T-helper 1 cell treated with Interleukin-12 subunit alpha and Interleukin-12 subunit beta and Interleukin-4 antibody, amounts not matched to agents 30 μg/mL and 1 μg/mL, for 36 hours (primary cell): ENCODE data around the gene SPINK6.

Experiments used
- H3K27ac Mint-ChIP-seq: one replicate; pipeline ENCODE4 v1.8.0; 2021; ENCODE audit warnings: mild to moderate bottlenecking, mixed read lengths
- H3K27me3 Mint-ChIP-seq: one replicate; pipeline ENCODE4 v1.8.0; 2021; ENCODE audit warnings: low read depth, mixed read lengths
- H3K36me3 Mint-ChIP-seq: one replicate; pipeline ENCODE4 v1.8.0; 2021; ENCODE audit warnings: low read depth, mixed read lengths
- H3K4me1 Mint-ChIP-seq: one replicate; pipeline ENCODE4 v1.8.0; 2021; ENCODE audit warnings: low read depth, mixed read lengths
- H3K4me3 Mint-ChIP-seq: one replicate; pipeline ENCODE4 v1.8.0; 2021; ENCODE audit warnings: mild to moderate bottlenecking, moderate library complexity, mixed read lengths
- H3K9me3 Mint-ChIP-seq: one replicate; pipeline ENCODE4 v1.8.0; 2021; ENCODE audit warnings: mixed read lengths

The SPINK6 gene

DNA sequence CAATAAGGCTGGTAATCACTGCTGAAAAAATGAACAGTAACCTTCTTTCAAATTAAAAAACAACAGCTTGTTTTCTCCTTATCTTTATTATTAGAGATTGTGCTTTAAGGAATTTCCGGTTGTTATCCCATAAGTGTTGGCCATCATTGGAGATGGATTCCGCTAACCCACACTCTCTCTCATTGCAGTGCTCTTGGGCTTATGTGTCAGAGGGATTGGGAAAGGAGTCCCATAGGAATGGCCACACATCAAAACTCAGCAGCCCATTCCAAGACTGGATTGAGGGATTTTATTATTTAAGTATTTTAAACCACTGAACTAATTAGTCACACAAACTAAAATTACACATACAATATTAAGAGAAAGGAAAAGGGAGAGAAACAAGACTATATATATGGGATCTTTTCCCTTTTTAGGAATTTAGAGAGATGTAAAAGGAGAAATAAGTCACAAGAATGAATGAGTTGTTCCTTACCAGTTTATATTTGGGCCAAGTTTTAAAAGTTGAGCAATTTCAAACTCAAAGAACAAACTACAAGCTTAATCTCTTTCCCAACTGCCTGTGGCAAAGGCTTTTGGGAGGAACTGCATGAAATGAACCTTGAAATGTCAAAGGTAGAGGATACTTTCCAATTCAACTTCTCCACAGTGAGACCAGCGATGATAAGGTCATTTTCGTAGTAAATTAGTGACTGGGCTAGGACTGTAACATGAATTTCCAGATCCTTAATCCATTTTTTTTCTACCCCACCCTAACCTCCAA, 2.4 kb downstream of the SPINK6 start:
- H3K4me1 Mint-ChIP-seq, result peaks cover 2% of the 10 kb centered on the region
- no peaks in the 10 kb centered on the region for H3K36me3 Mint-ChIP-seq
- no peaks in the 10 kb centered on the region for H3K9me3 Mint-ChIP-seq
- H3K4me3 Mint-ChIP-seq, result no peak overlapping the region
- no peak overlapping the region for H3K27ac Mint-ChIP-seq
- peaks cover 4% of the 10 kb centered on the region for H3K27me3 Mint-ChIP-seq

DNA sequence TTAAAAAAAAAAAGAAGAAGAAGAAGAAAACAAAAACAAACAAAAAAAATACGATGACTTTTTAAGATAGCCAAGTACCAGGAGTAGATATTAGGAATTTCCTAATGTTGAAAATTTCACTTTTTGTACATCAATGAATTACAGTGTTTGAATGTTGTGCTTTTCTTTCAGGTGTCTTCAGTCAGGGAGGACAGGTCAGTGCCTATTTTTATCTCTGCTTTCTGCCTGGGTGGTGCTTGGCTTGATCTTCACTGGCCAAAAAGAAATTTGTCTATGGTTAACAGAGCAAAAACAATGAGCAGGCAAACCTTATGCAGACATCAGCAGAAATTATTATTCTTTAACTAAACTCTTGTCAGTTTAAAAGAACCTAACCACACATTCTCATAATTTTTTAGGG, 3.0 kb downstream of the SPINK6 start:
- Mint-ChIP-seq H3K9me3 (no peaks in the 10 kb centered on the region), H3K27me3 (peaks cover 4% of the 10 kb centered on the region), H3K27ac (no peak overlapping the region), H3K4me3 (no peak overlapping the region), H3K4me1 (peaks cover 2% of the 10 kb centered on the region), H3K36me3 (no peaks in the 10 kb centered on the region)

DNA sequence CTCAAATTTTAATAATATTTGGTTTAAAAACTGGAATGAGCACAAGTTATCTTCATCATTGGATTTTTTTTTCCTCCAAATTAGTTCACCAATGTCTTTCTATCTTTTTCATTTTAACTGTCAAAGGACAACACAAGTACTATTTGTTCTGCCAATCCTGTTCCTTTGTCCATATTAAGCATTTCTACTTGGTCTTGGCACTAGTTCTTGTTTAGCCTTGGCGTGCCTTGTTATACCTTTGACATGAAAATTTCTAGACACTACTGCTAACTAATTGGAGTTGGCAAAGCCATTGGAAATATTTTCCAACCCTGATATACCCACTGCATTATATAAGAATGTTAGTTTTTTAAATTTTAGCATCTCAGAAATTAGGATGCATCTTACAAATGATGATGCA, 3.8 kb downstream of the SPINK6 start:
- Mint-ChIP-seq H3K9me3 (no peaks in the 10 kb centered on the region), H3K4me3 (no peak overlapping the region), H3K27ac (no peak overlapping the region), H3K36me3 (no peaks in the 10 kb centered on the region), H3K27me3 (no peaks in the 10 kb centered on the region), H3K4me1 (no peaks in the 10 kb centered on the region)

DNA sequence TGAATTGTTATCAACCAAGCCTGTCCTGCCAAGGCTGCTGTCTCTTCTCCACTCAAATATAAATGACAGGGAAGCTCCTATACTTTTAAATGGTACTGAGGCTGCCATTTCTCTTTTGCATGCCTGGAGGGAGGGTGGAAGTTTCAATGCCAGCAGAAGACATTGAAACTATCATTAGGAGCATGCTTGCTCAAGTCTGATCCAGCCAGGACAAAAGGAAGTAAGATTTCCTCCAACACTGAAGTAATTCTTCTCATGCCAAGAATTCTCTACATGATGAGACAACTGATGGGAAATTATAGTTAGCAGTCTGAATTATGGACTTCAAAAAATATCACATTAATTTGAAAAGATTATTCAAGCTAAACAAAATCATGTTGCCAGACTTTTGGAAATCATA, 5.4 kb downstream of the SPINK6 start:
- Mint-ChIP-seq H3K27ac (no peak overlapping the region), H3K36me3 (no peaks in the 10 kb centered on the region), H3K4me3 (no peak overlapping the region), H3K4me1 (no peaks in the 10 kb centered on the region), H3K27me3 (no peaks in the 10 kb centered on the region), H3K9me3 (no peaks in the 10 kb centered on the region)

DNA sequence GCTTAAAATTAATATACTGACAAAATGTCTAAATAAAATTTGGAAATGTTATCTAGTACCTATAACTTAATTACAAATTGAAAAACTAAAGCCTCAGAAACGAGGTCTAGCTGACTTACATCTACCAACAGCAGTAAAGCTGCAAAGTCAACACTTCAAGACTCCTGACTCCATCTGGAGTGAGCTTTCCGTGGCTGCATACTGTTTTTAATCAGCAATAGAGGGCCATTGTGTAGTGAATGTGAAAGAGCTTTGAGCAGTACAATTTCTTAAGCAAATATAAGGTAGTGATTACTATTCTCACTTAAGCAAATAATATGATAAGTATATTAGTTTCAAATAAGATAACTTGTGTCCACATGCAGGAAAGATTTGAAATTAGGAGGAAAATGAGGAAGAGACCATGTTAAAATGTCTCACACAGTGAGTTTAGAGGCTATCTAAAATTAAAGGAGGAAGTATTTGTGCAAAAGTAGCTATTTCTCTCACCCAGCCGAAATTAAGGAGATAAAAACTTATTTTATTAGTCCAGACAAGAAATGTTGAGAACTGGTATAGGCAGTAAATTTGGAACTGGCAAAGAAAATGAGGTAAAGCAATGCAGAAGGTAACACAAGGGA, 6.4 kb downstream of the SPINK6 start:
- Mint-ChIP-seq H3K9me3 (no peaks in the 10 kb centered on the region), H3K4me1 (no peaks in the 10 kb centered on the region)

DNA sequence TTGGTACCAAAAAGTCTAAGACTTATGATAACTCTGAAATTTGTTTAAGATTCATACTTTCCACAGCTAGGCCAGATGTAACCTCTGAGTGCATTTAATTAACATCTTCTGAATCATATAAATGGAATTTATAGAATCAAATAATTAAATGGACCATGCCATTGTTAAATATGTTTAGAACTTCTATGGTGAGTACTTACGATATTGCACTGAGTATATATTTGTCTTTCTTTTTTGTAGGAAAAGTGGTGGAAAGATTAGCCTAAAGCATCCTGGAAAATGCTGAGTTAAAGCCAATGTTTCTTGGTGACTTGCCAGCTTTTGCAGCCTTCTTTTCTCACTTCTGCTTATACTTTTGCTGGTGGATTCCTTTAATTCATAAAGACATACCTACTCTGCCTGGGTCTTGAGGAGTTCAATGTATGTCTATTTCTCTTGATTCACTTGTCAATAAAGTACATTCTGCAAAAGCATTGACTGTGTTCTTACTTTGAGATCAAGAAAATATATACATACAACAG, 11.9 kb downstream of the SPINK6 start:
- Mint-ChIP-seq H3K4me1 (no peaks in the 10 kb centered on the region), H3K36me3 (no peaks in the 10 kb centered on the region), H3K9me3 (peaks cover 9% of the 10 kb centered on the region), H3K27ac (no peak overlapping the region), H3K27me3 (no peaks in the 10 kb centered on the region), H3K4me3 (no peak overlapping the region)

More for the DNA sequence above, 6.4 kb downstream of the SPINK6 start:
- Mint-ChIP-seq H3K36me3 (no peaks in the 10 kb centered on the region), H3K4me3 (no peak overlapping the region), H3K27me3 (no peaks in the 10 kb centered on the region), H3K27ac (no peak overlapping the region)

DNA sequence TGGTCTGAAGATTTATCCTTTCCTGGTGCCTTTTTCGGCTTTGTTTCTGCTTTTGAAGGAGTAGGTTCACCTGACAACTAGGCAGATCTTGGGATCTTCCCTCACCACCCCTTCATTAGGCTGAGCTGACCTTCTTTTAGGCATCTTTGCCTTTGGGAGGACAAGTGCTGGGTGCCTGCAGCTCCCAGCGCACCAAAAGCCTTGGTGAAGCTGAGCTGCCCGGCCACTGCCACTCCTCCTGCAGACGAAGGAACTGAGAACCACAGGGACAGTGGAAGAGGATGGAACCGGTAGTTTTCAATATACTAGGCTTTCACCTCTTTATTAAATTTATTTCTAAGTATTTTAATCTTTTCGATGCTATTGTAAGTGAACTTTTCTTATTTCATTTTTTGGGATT, 18.7 kb downstream of the SPINK6 start:
- no peaks in the 10 kb centered on the region for H3K36me3 Mint-ChIP-seq
- no peaks in the 10 kb centered on the region for H3K4me1 Mint-ChIP-seq
- no peak overlapping the region for H3K27ac Mint-ChIP-seq
- H3K9me3 Mint-ChIP-seq, result peaks cover 9% of the 10 kb centered on the region
- no peak overlapping the region for H3K4me3 Mint-ChIP-seq
- no peaks in the 10 kb centered on the region for H3K27me3 Mint-ChIP-seq

DNA sequence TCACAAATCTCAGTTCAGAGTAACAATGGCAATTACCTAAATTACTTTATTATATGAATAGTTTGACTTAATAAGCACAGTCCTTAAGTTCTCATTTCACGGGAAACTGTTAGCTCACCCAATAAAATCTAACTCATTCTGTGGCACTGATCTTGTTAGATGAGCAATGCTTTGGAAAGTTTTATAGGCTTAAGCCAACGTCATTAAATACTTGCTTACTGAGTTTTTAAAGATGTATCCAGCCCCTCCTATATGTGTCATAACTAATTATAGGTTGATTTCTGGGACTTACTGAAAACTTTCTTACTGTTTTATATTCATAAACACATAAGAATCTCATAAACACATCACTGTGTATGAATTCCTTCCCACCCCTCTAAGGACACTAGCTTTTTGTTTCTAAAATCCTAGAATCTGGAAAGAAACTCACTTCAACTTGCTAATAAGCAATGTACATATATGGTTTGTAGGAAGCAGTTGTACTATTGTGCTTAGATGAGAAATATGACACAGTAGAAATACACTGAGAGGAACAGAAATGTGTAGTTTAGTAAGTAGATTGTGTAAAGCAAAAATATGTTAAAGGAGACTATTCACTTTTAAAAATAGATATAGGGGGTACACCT, 21.4 kb downstream of the SPINK6 start:
- H3K9me3 Mint-ChIP-seq, result no peaks in the 10 kb centered on the region
- H3K36me3 Mint-ChIP-seq, result no peaks in the 10 kb centered on the region
- no peaks in the 10 kb centered on the region for H3K4me1 Mint-ChIP-seq
- no peaks in the 10 kb centered on the region for H3K27me3 Mint-ChIP-seq
- H3K27ac Mint-ChIP-seq, result no peak overlapping the region
- no peak overlapping the region for H3K4me3 Mint-ChIP-seq

DNA sequence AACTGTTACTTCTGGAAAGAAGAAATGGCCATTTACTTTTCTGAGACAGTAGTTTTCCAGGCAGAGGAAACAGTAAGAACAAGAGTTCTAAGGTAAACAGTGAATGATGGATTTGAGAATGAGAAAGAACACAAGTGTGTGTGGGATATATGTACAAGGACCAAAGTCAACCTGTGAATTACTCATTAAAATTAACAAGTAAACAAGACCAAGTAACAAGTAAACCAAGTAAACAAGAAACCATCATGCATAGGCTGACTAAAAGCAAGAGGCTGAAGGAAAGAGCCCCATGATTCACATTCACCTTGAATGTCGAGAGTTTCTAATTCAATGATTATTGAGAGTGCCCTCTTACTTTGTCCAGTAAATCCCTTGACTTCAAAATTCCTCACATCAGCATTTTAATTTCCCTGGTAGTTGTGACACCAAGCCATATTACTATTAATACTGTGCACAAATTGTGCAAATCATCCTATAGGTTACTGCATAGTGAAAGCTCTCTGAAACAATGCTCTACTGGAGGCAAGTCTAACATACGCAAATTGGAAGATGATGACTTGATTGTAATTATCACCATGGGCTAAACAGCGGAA, 25.6 kb downstream of the SPINK6 start:
- H3K4me1 Mint-ChIP-seq, result no peaks in the 10 kb centered on the region
- H3K9me3 Mint-ChIP-seq, result no peaks in the 10 kb centered on the region
- H3K27ac Mint-ChIP-seq, result no peak overlapping the region
- no peak overlapping the region for H3K4me3 Mint-ChIP-seq
- no peaks in the 10 kb centered on the region for H3K27me3 Mint-ChIP-seq
- H3K36me3 Mint-ChIP-seq, result no peaks in the 10 kb centered on the region

DNA sequence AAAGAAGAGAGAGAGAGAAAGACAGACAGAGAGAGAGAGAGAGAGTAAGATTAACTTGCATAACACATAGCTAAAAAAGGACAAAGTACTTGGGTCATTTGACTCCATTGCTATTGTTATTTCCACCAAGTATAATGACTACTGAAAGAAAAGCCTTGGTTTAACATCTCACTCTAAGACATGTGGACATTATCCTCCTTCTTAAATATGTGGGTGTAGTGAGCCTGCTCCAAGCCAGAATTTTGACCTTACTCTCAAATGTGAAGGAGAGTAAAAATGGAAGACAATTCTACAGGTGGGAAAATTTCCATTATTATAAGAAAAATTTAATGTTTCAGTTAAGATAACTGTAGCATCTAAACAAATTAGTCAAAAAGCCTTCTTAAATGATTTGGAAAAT, 27.0 kb downstream of the SPINK6 start:
- Mint-ChIP-seq H3K4me1 (no peaks in the 10 kb centered on the region), H3K36me3 (no peaks in the 10 kb centered on the region), H3K27ac (no peak overlapping the region), H3K27me3 (no peaks in the 10 kb centered on the region), H3K9me3 (no peaks in the 10 kb centered on the region), H3K4me3 (no peak overlapping the region)

DNA sequence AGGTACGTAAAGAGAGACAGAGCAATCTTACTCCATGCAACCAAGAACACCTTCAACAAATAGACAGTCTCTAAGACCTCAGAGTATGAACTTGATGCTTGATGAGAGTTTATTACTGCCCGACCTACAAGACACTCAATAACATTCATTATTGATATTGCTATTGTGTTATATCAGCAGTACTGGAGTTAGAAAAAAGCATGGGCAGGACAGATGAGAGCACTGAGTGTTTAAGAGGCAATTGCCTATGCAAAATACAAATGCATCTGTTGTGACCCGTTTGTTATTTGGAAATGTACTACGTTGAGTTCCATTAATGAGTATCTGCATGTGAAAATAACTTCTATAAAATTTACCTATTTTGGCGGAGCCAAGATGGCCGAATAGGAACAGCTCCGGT, 27.4 kb downstream of the SPINK6 start:
- no peaks in the 10 kb centered on the region for H3K27me3 Mint-ChIP-seq

DNA sequence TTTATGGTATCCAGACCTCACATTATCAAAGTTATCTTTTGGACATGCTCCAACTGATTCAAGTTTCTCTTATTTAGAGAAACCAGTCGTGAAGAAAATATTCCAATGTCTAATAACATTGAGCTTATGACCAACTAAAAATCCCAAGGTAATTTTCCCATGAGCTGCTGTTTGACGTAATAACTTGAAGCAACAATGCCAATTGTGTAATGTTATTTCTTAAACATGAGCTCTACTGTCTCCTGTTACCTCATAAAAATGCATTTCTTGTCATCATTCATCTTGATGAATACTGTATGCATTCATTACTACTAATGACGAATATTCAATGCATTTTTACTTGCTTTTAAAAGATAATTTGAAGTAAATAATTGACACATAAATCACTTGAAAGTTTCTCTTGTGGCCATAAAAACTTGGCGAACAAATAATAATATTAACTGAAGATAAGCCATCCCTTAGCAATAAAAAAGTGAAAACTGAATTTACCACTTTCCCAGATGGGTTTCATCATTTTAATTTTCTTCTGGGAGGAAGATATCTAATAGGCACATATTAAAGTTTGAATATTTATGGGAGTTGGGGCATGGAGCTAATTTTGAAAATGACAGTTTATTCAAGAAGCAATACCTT, 35.1 kb downstream of the SPINK6 start:
- Mint-ChIP-seq H3K4me1 (no peaks in the 10 kb centered on the region), H3K36me3 (no peaks in the 10 kb centered on the region), H3K27ac (no peak overlapping the region), H3K27me3 (no peaks in the 10 kb centered on the region), H3K4me3 (no peak overlapping the region), H3K9me3 (no peaks in the 10 kb centered on the region)

More for the DNA sequence above, 27.4 kb downstream of the SPINK6 start:
- no peak overlapping the region for H3K4me3 Mint-ChIP-seq
- H3K27ac Mint-ChIP-seq, result no peak overlapping the region
- no peaks in the 10 kb centered on the region for H3K4me1 Mint-ChIP-seq
- H3K36me3 Mint-ChIP-seq, result no peaks in the 10 kb centered on the region
- no peaks in the 10 kb centered on the region for H3K9me3 Mint-ChIP-seq

DNA sequence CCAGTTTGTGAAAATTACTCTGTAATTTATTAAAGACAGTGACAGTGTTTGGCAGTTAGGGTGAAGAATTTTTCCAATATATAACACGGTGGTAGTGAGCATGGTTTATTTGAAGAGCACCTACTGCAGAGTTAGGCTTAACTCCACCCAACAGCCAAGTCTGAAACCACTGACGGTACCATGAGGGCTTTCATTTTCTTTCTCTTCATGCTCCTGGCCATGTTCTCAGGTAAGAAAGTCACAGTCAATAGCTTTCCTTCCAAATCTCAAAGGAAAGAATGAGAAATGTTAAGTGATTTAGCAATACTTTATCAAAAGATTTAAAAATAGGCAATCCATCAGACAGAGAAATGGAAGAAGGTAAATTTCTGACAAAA, 35.6 kb downstream of the SPINK6 start, which contains the start of gene MARCOL:
Gene MARCOL, plus strand, starts transcription at position 108 of the 377 bp plus-strand sequence. Its CDS starts 73 bp downstream, at position 181.
- no peak within 1 kb of the TSS for H3K27ac Mint-ChIP-seq
- H3K4me1 Mint-ChIP-seq, result no peaks in the 10 kb centered on the region
- H3K27me3 Mint-ChIP-seq, result no peaks in the 10 kb centered on the region
- no peak within 1 kb of the TSS for H3K4me3 Mint-ChIP-seq
- H3K36me3 Mint-ChIP-seq, result no peaks in the 10 kb centered on the region
- no peaks in the 10 kb centered on the region for H3K9me3 Mint-ChIP-seq

DNA sequence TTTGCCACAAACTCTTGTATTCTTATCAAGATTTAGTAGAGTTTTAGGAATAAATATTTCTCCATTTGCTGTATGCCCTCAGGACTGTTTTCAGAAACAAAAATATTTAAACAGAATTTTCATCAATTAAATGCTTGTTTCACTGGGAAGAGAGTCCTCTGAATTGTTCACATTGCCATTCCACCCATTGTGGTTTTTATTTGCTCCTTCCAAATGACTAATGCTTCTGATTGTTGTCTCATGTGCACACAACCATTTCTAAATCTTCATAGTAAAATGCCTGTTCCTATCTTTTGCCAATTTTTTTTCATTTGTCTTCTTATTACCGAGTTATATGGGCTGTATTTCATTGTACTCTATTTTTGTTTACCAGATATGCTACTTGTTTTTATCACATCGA, 46.1 kb downstream of the SPINK6 start:
- Mint-ChIP-seq H3K36me3 (no peaks in the 10 kb centered on the region), H3K4me1 (no peaks in the 10 kb centered on the region), H3K4me3 (no peak overlapping the region), H3K27me3 (no peaks in the 10 kb centered on the region), H3K27ac (no peak overlapping the region), H3K9me3 (peaks cover 8% of the 10 kb centered on the region)
